GM18868 (cell line): Measurements from ENCODE around the gene LHFPL6.
A peak's percentile ranks its signal among the peaks of the same experiment; 100 is the strongest.

ENCODE experiments used
- ATAC-seq: cut with Tn5 transposase; IDR thresholded peaks from one replicate; pipeline ENCODE4 v1.9.1; 2021; ENCODE audit warnings: mild to moderate bottlenecking, moderate library complexity; ENCODE audit not compliant: unreplicated experiment

The LHFPL6 gene

DNA sequence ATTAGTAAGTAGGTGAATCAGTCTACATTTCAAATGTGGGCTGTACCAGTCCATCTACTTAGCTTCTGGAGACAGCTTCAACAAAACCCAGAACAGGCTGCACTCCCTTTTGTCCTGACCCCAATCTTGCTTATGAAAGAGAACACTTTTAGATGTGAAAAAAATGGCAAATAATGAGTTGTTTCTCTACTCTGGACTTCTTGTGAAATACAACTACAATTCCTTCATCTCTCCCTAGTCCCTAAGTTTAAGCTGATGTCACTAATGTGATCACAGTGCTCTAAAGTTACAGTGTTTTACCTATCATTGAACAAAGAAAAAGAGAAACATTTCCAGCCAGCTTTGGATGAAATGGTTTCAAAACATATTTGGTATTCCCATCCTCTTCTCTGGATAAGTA is 183.9 kb downstream of the LHFPL6 start:
- ATAC-seq, result no peak

- ATAC-seq, result no peak
These were observed 184.6 kb downstream of the LHFPL6 start for GRCh38 chr13:39418424-39418823.

DNA sequence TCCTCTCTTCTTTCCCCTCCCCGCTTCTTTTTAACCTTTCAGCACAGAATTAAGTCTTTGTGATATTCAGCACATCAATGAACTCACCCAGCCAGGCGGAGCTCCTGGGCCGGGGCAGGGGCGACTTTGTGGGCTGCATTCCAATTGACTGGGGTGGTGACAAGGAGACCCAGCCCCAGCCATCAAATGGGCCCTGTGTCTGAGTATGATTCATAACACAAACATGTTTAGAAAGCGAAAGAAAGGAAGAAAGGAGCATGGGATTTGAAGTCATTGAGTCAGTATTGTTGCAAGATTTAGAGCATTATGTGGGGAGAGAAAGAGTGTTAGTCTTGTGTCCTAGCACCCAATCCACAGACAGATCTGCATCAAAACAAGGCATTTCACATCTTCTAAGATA is 185.3 kb downstream of the LHFPL6 start:
- ATAC-seq, result no peak

DNA sequence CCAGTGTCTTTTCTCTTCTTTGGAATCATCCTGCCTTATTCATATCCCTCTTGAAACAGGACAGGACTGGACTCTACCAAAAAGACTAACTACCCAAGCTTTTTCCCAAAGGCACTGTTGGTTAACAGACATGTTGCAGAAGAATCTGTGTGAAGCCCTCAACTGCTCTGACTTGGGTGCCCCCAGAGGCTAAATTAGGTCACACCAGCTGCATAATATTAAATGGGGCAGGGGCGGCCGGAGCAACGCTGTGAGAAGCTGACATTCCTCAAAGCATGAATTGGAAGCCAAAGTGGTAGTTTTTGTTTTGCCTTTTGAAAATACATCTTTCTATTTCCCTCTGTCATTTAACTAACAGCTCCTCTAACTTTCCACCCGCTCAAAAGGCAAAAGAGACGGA is 185.9 kb downstream of the LHFPL6 start:
- ATAC-seq, result no peak

DNA sequence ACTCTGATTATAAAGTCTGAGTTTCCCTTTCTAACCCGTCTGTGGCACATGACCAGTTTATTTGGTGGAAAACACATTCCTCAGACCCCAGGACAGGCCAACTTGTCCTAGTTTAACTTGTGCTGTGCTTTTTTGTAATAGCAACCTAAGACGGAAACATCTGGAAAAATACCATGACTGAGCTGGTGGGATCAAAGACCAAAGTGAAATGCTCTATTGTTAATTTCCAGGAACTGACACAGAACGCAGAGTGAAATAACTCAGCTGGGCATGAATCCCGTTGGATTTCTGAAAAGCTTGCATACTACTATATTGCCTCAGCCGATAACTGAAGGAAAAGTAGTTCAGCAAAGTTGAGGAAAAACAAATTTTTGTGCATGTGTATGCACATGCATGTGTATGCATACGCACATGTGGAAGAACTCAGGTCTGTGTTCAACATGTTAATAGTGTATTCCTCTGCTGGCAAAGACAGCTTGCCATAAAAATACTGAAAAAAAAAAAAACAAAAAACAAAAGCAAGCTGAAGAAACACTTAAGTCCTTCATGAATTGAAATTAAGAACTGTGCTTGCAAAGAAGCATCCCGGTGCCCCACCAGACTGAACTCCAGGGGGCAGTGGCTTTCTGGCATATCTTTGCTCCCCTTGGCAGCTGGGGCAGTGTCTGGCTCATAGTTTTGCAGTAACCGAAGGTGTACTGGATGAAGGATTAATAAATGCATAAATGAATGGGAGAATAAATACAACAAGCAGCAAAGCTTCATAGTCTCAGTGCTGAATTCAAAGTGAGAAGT is 187.8 kb downstream of the LHFPL6 start:
- ATAC-seq, result no peak

DNA sequence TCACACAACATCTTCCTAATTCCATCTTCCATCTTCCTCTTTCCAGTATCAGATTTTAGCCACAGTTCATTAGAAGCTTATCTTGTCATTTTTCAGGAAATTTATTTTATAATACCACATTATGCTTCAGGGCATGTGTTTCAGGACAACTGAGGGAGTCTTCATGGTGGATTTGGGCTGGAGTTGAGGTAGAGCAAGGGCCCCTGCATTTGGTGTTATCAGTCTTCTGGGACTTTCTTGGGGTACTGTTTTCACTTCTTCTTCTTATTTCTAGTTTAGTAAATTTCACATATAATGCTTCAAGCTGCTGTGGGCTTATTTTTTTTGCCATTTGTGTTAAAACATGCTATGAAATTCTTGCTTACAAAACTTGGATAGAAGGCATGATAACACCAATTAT is 188.7 kb downstream of the LHFPL6 start:
- ATAC-seq, result peak; percentile 71

DNA sequence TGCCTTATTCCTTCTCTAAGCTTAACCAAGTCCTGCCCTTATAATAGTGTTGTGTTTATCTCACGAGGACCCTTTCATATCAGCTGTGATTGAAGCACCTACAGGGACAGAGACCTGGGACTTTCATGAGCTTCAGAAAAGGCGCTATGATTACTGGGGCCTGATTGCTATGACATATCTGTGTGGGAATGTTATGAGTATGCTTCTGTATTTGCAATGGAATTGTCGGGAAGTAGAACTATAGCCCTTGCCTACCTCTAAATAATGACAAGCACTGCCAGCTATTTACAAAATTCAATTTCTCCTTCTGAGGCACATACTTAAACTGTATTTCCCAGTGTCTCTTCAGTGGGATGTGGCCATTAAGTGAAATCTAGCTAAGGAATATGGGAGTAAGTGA is 191.5 kb downstream of the LHFPL6 start:
- ATAC-seq, result no peak

DNA sequence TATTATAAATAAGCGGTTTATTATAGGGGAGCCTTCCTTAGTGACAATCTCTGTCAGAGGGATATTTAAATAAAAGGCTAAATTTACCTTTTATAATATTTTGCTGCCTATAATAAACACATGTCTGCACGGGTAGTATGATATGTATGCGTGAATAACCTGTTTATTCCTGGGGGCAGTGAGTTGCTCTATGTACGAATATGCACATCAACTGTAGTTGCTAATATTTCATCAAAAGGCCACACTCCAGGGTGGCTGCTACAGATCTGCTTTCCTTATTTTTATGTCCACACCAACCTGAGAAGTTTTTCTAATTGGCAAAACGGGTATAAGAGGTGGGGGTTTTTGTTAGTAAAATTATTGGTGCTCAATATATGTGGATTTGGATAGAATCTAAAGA is 192.0 kb downstream of the LHFPL6 start:
- ATAC-seq, result no peak

DNA sequence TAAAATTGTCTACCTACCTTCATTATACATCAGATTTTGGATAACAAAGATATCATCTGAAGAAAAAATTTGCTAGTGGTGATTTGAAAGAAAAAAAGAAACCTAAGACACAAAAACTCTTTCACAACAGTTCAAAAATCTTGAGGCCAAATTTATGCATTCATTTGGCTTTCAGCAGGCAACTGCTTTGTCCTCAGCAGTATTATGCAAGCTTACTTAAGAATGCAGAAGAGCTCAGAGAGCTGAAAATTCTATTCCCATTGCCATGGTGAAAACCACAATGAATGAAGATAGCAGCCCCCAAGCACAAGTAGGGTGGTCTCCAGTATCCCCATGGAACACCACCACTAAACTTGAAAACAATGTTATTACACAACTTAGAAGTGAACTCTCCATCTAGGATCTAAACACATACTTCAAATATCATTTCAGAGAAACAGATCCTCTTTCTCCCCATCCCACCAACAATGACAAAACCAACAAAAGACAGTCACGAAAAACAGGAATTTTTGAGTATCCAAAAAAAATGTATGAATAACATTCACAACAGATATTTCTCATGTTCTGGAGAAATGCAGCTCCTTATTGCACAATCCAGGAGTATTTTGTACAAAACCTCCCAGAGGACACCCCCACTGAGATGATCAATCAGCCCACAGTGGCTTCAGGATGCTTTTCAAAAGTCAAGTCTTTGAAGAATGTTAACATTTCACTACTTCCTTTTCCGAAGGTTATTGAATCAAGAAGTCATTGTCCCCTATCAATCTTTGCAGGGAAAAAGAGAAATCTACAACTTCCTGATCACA is 192.7 kb downstream of the LHFPL6 start:
- no peak for ATAC-seq

- ATAC-seq, result no peak
These were observed 194.5 kb downstream of the LHFPL6 start for GRCh38 chr13:39408512-39408911.

- no peak for ATAC-seq
These were observed 195.2 kb downstream of the LHFPL6 start for GRCh38 chr13:39407786-39408185.

DNA sequence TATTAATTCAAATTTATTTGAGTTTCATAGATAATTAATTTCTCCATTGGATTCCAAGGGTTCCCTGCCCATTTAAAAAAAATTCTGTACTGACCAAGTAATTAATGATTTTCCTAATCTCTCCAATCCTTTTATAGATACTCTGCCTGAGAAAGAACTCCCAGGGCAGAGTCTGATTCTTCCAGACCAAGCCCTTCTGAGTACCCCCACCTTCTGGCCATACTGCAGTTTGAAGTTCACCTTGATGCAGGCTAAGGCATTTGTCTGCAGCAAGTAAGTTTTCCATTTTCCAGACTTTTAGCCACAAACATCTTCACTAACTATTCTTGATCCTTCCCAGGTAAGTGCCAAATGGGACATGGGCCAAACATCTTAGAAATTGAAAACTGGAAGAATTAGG is 195.9 kb downstream of the LHFPL6 start:
- ATAC-seq, result no peak

DNA sequence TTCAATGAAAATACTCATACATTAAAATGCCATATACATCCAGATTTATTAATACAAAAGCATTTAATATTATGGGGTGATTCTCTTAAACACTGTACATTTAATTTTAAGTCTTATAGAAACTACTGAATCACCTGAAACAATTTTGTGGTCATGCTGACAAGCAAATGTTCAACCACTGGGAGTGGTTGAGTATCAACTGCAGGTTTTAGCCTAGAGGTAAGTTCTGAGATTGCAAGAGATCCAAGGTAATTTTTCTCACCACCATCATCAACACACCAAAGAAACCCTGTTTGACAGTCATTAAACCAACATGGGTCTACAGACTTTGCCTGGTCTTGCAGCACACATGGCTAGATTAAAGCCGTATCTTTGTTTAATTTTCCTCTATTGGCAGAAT is 196.3 kb downstream of the LHFPL6 start:
- ATAC-seq, result peak; percentile 78

DNA sequence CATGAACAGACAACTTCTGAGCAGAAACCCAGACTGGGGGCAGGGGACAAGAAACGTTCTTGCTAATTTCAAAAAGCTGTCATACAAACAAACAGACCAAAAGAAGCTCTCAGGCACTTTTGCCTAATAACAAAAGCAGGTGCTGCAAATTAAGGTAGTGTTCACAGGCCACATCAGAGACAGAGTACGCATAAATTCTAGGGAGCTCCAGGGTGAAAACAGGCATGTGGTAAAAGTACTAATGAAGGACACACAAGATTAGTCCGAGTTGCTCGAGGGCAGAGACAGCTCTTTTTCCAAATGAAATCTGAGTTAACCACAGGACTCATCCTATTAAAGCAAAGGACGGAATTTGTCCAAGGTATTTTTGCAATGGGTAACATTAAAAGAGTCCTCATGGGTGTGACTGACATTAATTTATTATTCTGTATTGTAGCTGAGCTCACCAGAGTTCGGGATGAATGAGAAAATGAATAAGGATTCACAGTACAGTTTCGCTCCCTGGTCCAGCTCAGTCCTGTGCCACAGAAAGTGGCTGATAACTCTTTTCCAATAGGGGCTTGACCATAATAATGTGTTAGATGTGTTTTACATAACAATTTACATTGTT is 197.3 kb downstream of the LHFPL6 start:
- ATAC-seq, result no peak

- ATAC-seq, result no peak
These were observed 197.9 kb downstream of the LHFPL6 start for GRCh38 chr13:39405107-39405506.

- no peak for ATAC-seq
These were observed 199.9 kb downstream of the LHFPL6 start for GRCh38 chr13:39403106-39403505.

GRCh38 chr13:39402221-39402970 is 200.6 kb downstream of the LHFPL6 start:
- no peak for ATAC-seq

DNA sequence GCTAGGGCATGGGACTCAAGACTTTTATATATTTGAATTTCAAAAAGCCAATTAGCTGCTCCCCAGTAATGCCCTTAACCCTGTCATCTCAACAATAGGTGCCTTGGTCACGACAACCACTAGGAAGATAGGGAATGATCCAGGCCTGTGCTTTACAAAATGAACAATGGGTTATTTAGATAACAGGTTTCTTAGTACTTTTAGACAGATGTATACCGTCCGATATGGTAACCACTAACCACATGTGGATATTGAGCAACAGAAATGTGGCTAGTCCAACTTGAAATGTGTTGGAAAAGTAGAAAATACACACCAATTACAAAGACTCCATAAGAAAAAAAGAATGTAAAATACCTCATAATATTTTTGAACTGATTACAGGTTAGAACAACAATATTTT is 201.2 kb downstream of the LHFPL6 start:
- no peak for ATAC-seq

- no peak for ATAC-seq
These were observed 201.8 kb downstream of the LHFPL6 start for GRCh38 chr13:39401046-39401705.

- no peak for ATAC-seq
These were observed 203.9 kb downstream of the LHFPL6 start for GRCh38 chr13:39399102-39399501.

DNA sequence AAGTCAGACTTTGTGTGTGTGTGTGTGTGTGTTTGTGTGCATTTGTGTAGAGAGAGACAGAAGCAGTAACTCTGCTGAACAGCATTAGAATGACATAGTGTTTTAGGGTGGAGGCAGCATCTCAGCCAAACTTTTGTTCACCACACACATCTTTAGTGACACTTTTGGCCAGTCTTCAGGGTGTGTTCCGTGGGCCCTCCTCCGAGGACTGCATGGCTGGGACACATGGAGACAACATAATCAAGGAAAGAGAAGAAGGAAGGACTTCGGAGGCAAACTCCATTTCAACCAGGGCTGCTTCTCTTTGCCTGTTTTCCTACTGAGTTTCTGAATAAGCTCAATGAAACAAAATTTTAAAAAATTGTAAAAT is 205.1 kb downstream of the LHFPL6 start:
- no peak for ATAC-seq
